Measurements from ENCODE around the gene TAPBP.

The TAPBP gene

GRCh38 chr6:33319939-33320314 is 6.0 kb upstream of the TAPBP start:
- DNase-seq (ENCODE audit: low read depth in 3 of 3) = no peak

GRCh38 chr6:33318426-33319073 is 4.7 kb upstream of the TAPBP start:
- no peak for DNase-seq (ENCODE audit: low read depth in 3 of 3)

GRCh38 chr6:33317669-33318425 is 4.0 kb upstream of the TAPBP start, which contains the start of gene ZBTB22:
ZBTB22 (minus strand) TSS chr6:33317744; CDS start chr6:33316916, 828 bp downstream.
- DNase-seq (ENCODE audit: low read depth in 3 of 3) = peak; percentile 88 to 93 (median 90)

- no peak for DNase-seq (ENCODE audit: low read depth in 3 of 3)
Measured at GRCh38 chr6:33317419-33317668, 3.5 kb upstream of the TAPBP start.

- DNase-seq (ENCODE audit: low read depth in 3 of 3) = no peak
Measured at GRCh38 chr6:33316603-33317418, 2.9 kb upstream of the TAPBP start.

- no peak for DNase-seq (ENCODE audit: low read depth in 3 of 3)
Measured at GRCh38 chr6:33315793-33316602, 2.1 kb upstream of the TAPBP start.

- no peak for DNase-seq (ENCODE audit: low read depth in 3 of 3)
Measured at GRCh38 chr6:33314943-33315792, 1.3 kb upstream of the TAPBP start.

GRCh38 chr6:33314515-33314942 is 651 bp upstream of the TAPBP start:
- peak in 2 of 3 experiments; percentile 47 to 55 for DNase-seq (ENCODE audit: low read depth in 3 of 3)

GRCh38 chr6:33313105-33313708 is 671 bp downstream of the TAPBP start:
- DNase-seq (ENCODE audit: low read depth in 3 of 3) = peak in 1 of 3 experiments; percentile 31

GRCh38 chr6:33312361-33313104 is 1.3 kb downstream of the TAPBP start:
- peak; percentile 56 to 74 (median 66) for DNase-seq (ENCODE audit: low read depth in 3 of 3)

GRCh38 chr6:33306356-33306755 is 7.5 kb downstream of the TAPBP start:
- no peak for DNase-seq (ENCODE audit: low read depth in 3 of 3)

- DNase-seq (ENCODE audit: low read depth in 3 of 3) = no peak
Measured at GRCh38 chr6:33305052-33305451, 8.8 kb downstream of the TAPBP start.

- DNase-seq (ENCODE audit: low read depth in 3 of 3) = no peak
Measured at GRCh38 chr6:33304216-33304615, 9.7 kb downstream of the TAPBP start.

- no peak for DNase-seq (ENCODE audit: low read depth in 3 of 3)
Measured at GRCh38 chr6:33301877-33302276, 12.0 kb downstream of the TAPBP start.

- peak; percentile 85 to 88 (median 88) for DNase-seq (ENCODE audit: low read depth in 3 of 3)
Measured at GRCh38 chr6:33299237-33299944, 14.5 kb downstream of the TAPBP start.

- peak; percentile 43 to 51 (median 47) for DNase-seq (ENCODE audit: low read depth in 3 of 3)
Measured at GRCh38 chr6:33298773-33299236, 15.1 kb downstream of the TAPBP start, which contains the start of gene RGL2. RGL2 (minus strand) TSS chr6:33298942; CDS start chr6:33298610, 332 bp downstream.

GRCh38 chr6:33297956-33298772 is 15.7 kb downstream of the TAPBP start:
- peak in 1 of 3 experiments; percentile 23 for DNase-seq (ENCODE audit: low read depth in 3 of 3)

Data from stimulated activated CD4-positive, alpha-beta T cell treated with anti-CD3 and anti-CD28 coated beads, TNF-alpha, amount 100 ng/mL, for 4 hours (primary cell).